ES-I3 (cell line): ENCODE measurements around the gene GSTCD.
"Not testable (repeated sequence)": the region's sequence is repeated elsewhere in the genome, so short reads cannot be mapped to it uniquely, and the experiment has no call there.

Source experiments
- H3K36me3 ChIP-seq: 2 replicates; pipeline ENCODE4 v1.6.1; 2013; ENCODE audit warnings: mild to moderate bottlenecking, low read length, control low read depth, moderate library complexity; ENCODE audit not compliant: insufficient read depth
- H3K4me1 ChIP-seq: 2 replicates; pipeline ENCODE4 v1.6.1; 2013; ENCODE audit warnings: mild to moderate bottlenecking, control low read depth, low read length; ENCODE audit not compliant: insufficient read depth
- H3K9ac ChIP-seq: 2 replicates; pipeline ENCODE4 v1.6.1; 2013; ENCODE audit warnings: low read depth, mild to moderate bottlenecking, low read length, moderate library complexity
- H3K9me3 ChIP-seq: 2 replicates; pipeline ENCODE4 v1.6.1; 2013; ENCODE audit warnings: mild to moderate bottlenecking, low read length, moderate library complexity; ENCODE audit not compliant: control insufficient read depth, insufficient read depth

The GSTCD gene

GRCh38 chr4:105708181-105709080 is at the start of gene GSTCD, which contains the start of gene INTS12:
Gene GSTCD, plus strand, starts transcription at chr4:105708784. Its CDS starts 8,830 bp downstream, at chr4:105717614.
Gene INTS12, minus strand, starts transcription at chr4:105708689. Its CDS starts 8,684 bp downstream, at chr4:105700005.
- Histone ChIP-seq H3K4me1 (no peaks in the 10 kb centered on the region), H3K9ac (peak within 1 kb of the TSS; percentile 83), H3K36me3 (no peaks in the 10 kb centered on the region), H3K9me3 (no peaks in the 10 kb centered on the region)

GRCh38 chr4:105659190-105659589 is 49.4 kb upstream of the GSTCD start:
- Histone ChIP-seq H3K36me3 (no peaks in the 10 kb centered on the region), H3K4me1 (no peaks in the 10 kb centered on the region), H3K9me3 (no peaks in the 10 kb centered on the region), H3K9ac (no peak overlapping the region)

GRCh38 chr4:105661028-105661427 is 47.6 kb upstream of the GSTCD start:
- H3K9ac ChIP-seq: no peak overlapping the region
- no peaks in the 10 kb centered on the region for H3K4me1 ChIP-seq
- no peaks in the 10 kb centered on the region for H3K9me3 ChIP-seq
- no peaks in the 10 kb centered on the region for H3K36me3 ChIP-seq

- no peaks in the 10 kb centered on the region for H3K9me3 ChIP-seq
- H3K36me3 ChIP-seq: no peaks in the 10 kb centered on the region
- no peaks in the 10 kb centered on the region for H3K4me1 ChIP-seq
- H3K9ac ChIP-seq: no peak overlapping the region
Measured at GRCh38 chr4:105662935-105663675, 45.5 kb upstream of the GSTCD start.

- no peaks in the 10 kb centered on the region for H3K9me3 ChIP-seq
- H3K4me1 ChIP-seq: no peaks in the 10 kb centered on the region
- H3K9ac ChIP-seq: no peak overlapping the region
Measured at GRCh38 chr4:105666693-105667092, 41.9 kb upstream of the GSTCD start.

GRCh38 chr4:105670684-105671083 is 37.9 kb upstream of the GSTCD start:
- Histone ChIP-seq H3K9ac (no peak overlapping the region), H3K9me3 (no peaks in the 10 kb centered on the region), H3K4me1 (no peaks in the 10 kb centered on the region), H3K36me3 (no peaks in the 10 kb centered on the region)

More at GRCh38 chr4:105666693-105667092, 41.9 kb upstream of the GSTCD start:
- H3K36me3 ChIP-seq: no peaks in the 10 kb centered on the region

GRCh38 chr4:105671301-105671700 is 37.3 kb upstream of the GSTCD start:
- no peak overlapping the region for H3K9ac ChIP-seq
- H3K4me1 ChIP-seq: no peaks in the 10 kb centered on the region
- H3K9me3 ChIP-seq: no peaks in the 10 kb centered on the region
- H3K36me3 ChIP-seq: no peaks in the 10 kb centered on the region

GRCh38 chr4:105674011-105674410 is 34.6 kb upstream of the GSTCD start:
- H3K4me1 ChIP-seq: no peaks in the 10 kb centered on the region
- no peak overlapping the region for H3K9ac ChIP-seq
- no peaks in the 10 kb centered on the region for H3K36me3 ChIP-seq
- no peaks in the 10 kb centered on the region for H3K9me3 ChIP-seq

GRCh38 chr4:105677709-105678108 is 30.9 kb upstream of the GSTCD start:
- Histone ChIP-seq H3K4me1 (no peaks in the 10 kb centered on the region), H3K9me3 (no peaks in the 10 kb centered on the region), H3K9ac (no peak overlapping the region), H3K36me3 (no peaks in the 10 kb centered on the region)

- H3K36me3 ChIP-seq: no peaks in the 10 kb centered on the region
- no peaks in the 10 kb centered on the region for H3K4me1 ChIP-seq
- H3K9ac ChIP-seq: no peak overlapping the region
- H3K9me3 ChIP-seq: no peaks in the 10 kb centered on the region
Measured at GRCh38 chr4:105679186-105679585, 29.4 kb upstream of the GSTCD start.

- no peaks in the 10 kb centered on the region for H3K36me3 ChIP-seq
- H3K4me1 ChIP-seq: no peaks in the 10 kb centered on the region
- no peaks in the 10 kb centered on the region for H3K9me3 ChIP-seq
- no peak overlapping the region for H3K9ac ChIP-seq
Measured at GRCh38 chr4:105683038-105683437, 25.5 kb upstream of the GSTCD start.

GRCh38 chr4:105686571-105686970 is 22.0 kb upstream of the GSTCD start:
- no peak overlapping the region for H3K9ac ChIP-seq
- no peaks in the 10 kb centered on the region for H3K36me3 ChIP-seq
- H3K4me1 ChIP-seq: no peaks in the 10 kb centered on the region
- H3K9me3 ChIP-seq: no peaks in the 10 kb centered on the region

GRCh38 chr4:105694812-105695211 is 13.8 kb upstream of the GSTCD start:
- not testable (repeated sequence) for H3K9ac ChIP-seq, H3K4me1 ChIP-seq, H3K36me3 ChIP-seq, H3K9me3 ChIP-seq

- H3K9me3 ChIP-seq, H3K36me3 ChIP-seq, H3K9ac ChIP-seq, H3K4me1 ChIP-seq: not testable (repeated sequence)
Measured at GRCh38 chr4:105695832-105696231, 12.8 kb upstream of the GSTCD start.

GRCh38 chr4:105698607-105699006 is 10.0 kb upstream of the GSTCD start:
- peaks cover 3% of the 10 kb centered on the region; the same call in 1 of the 2 replicates for H3K36me3 ChIP-seq
- no peak overlapping the region for H3K9ac ChIP-seq
- no peaks in the 10 kb centered on the region for H3K9me3 ChIP-seq

More at GRCh38 chr4:105698607-105699006, 10.0 kb upstream of the GSTCD start:
- H3K4me1 ChIP-seq: no peaks in the 10 kb centered on the region
